Ishikawa (cell line): ENCODE measurements around the gene CTNND2.

Experiments used
- CEBPB ChIP-seq: IDR thresholded peaks from 2 replicates; pipeline ENCODE4 v1.6.1; 2012
- CREB1 ChIP-seq: IDR thresholded peaks from 2 replicates; pipeline ENCODE4 v1.6.1; 2012; ENCODE audit warnings: low read depth
- EGR1 ChIP-seq: IDR thresholded peaks from 2 replicates; pipeline ENCODE4 v1.6.1; 2012
- EP300 ChIP-seq: IDR thresholded peaks from 2 replicates; pipeline ENCODE4 v1.6.1; 2012; ENCODE audit warnings: borderline replicate concordance
- FOXM1 ChIP-seq: IDR thresholded peaks from 2 replicates; pipeline ENCODE4 v1.6.1; 2012; ENCODE audit warnings: low read depth, borderline replicate concordance
- MAX ChIP-seq: IDR thresholded peaks from 2 replicates; pipeline ENCODE4 v1.6.1; 2012
- NFIC ChIP-seq: IDR thresholded peaks from 2 replicates; pipeline ENCODE4 v1.6.1; 2012
- RAD21 ChIP-seq: IDR thresholded peaks from 2 replicates; pipeline ENCODE4 v1.6.1; 2012; ENCODE audit warnings: low read depth
- REST ChIP-seq: IDR thresholded peaks from 2 replicates; pipeline ENCODE4 v1.6.1; 2012; ENCODE audit warnings: low read depth, mild to moderate bottlenecking
- TAF1 ChIP-seq: IDR thresholded peaks from 2 replicates; pipeline ENCODE4 v1.6.1; 2012; ENCODE audit warnings: low read depth, mild to moderate bottlenecking
- TCF12 ChIP-seq: IDR thresholded peaks from 2 replicates; pipeline ENCODE4 v1.6.1; 2012; ENCODE audit warnings: low read depth
- TEAD4 ChIP-seq: IDR thresholded peaks from 2 replicates; pipeline ENCODE4 v1.6.1; 2012
- USF1 ChIP-seq: IDR thresholded peaks from 2 replicates; pipeline ENCODE4 v1.6.1; 2012
- YY1 ChIP-seq: IDR thresholded peaks from 2 replicates; pipeline ENCODE4 v1.6.1; 2012; ENCODE audit warnings: low read depth
- ZBTB7A ChIP-seq: IDR thresholded peaks from 2 replicates; pipeline ENCODE4 v1.6.1; 2012; ENCODE audit warnings: low read depth

CTNND2 gene

GRCh38 chr5:10975945-10976344, 928.3 kb downstream of the CTNND2 start:
- no peak for TF ChIP-seq CEBPB
- TF ChIP-seq TAF1, result no peak
- TF ChIP-seq CREB1, result no peak
- no peak for TF ChIP-seq YY1
- TF ChIP-seq FOXM1, result no peak
- TF ChIP-seq EP300, result no peak
- no peak for TF ChIP-seq MAX
- TF ChIP-seq NFIC, result no peak
- no peak for TF ChIP-seq REST
- TF ChIP-seq EGR1, result no peak
- TF ChIP-seq RAD21, result no peak
- TF ChIP-seq TEAD4, result no peak
- TF ChIP-seq TCF12, result no peak
- no peak for TF ChIP-seq ZBTB7A
- TF ChIP-seq USF1, result no peak

GRCh38 chr5:10974850-10975249, 929.4 kb downstream of the CTNND2 start:
- TF ChIP-seq REST (no peak), EP300 (no peak), CEBPB (no peak), MAX (no peak), RAD21 (no peak), TEAD4 (no peak), TAF1 (no peak), ZBTB7A (no peak), EGR1 (no peak), FOXM1 (no peak), TCF12 (no peak), CREB1 (no peak)

- TF ChIP-seq CEBPB (no peak), TAF1 (no peak), NFIC (no peak)
Observed at GRCh38 chr5:10973316-10973715, 930.9 kb downstream of the CTNND2 start.

- TF ChIP-seq FOXM1, result no peak
- TF ChIP-seq TAF1, result no peak
- TF ChIP-seq ZBTB7A, result no peak
Observed at GRCh38 chr5:10969684-10970180, 934.5 kb downstream of the CTNND2 start.

- TF ChIP-seq RAD21, result no peak
- TF ChIP-seq YY1, result no peak
- TF ChIP-seq REST, result no peak
- no peak for TF ChIP-seq CREB1
- no peak for TF ChIP-seq TAF1
- no peak for TF ChIP-seq TEAD4
- TF ChIP-seq FOXM1, result no peak
- TF ChIP-seq NFIC, result no peak
- TF ChIP-seq EGR1, result no peak
Observed at GRCh38 chr5:10964806-10965205, 939.4 kb downstream of the CTNND2 start.
